Metanephros (tissue), 1 donor: ENCODE results near the gene IGFBP3. TPM values are rescaled to one million over a fixed set of nuclear protein-coding genes. Genes with fewer than 3 reads are reported as not detected.

ENCODE experiments used
- total RNA-seq: library from RNA; depleted of rRNA; stranded (reverse); fragments of >200 nt; gene quantifications from one replicate; pipeline ENCODE4 v1.2.3, GENCODE V29; 2014

The IGFBP3 gene
- total RNA-seq: 196 TPM

DNA sequence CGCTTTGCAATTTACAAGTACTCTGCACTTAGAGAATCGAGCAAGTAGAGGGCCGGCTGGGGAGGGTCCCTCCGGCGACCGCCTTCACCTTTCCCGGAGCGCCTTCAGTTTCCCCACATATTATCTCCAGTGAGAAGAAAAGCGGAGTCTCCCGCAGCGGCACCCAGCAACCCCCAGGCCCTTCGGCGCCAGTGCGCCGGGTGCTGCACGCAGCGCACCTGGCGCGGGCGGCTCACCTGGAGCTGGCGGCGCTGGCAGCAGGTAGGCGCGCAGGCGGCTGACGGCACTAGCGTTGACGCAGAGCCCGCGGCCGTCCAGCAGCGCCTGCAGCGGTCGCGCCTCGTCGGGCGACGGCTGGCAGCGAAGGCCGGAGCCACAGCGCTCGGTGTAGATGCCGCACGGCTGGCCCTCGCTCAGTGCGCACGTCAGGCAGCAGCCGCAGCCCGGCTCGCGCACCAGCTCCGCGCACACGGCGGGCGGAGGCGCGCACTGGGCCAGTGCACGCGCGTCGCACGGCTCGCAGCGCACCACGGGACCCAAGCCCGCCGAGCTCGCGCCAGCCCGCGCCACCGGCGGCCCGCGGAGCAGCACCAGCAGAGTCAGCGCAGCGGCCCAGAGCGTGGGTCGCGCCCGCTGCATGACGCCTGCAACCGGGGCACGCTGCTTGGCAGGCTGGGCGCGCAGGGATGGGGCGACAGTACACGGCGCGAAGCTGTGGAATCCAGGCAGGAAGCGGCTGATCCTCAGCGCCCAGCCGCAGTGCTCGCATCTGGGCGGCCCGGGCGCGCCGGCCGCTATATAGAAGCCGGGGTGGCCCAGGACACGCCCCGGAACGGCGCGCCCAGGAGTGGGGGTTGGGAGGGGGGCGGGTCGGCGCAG lies at the start of gene IGFBP3:
IGFBP3 (minus strand) TSS at position 771 of the 879 bp plus-strand sequence; CDS start at position 639, 132 bp downstream.

DNA sequence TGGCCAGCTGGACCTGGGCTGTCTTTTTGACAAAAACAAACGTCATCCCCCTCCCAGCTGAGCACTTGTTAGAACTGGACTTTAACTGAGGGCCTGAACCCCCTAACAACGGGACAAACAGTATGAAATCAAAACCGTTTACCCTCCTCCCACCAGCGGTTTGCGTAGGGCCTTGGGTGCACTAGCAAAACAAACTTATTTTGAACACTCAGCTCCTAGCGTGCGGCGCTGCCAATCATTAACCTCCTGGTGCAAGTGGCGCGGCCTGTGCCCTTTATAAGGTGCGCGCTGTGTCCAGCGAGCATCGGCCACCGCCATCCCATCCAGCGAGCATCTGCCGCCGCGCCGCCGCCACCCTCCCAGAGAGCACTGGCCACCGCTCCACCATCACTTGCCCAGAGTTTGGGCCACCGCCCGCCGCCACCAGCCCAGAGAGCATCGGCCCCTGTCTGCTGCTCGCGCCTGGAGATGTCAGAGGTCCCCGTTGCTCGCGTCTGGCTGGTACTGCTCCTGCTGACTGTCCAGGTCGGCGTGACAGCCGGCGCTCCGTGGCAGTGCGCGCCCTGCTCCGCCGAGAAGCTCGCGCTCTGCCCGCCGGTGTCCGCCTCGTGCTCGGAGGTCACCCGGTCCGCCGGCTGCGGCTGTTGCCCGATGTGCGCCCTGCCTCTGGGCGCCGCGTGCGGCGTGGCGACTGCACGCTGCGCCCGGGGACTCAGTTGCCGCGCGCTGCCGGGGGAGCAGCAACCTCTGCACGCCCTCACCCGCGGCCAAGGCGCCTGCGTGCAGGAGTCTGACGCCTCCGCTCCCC lies 32.7 kb downstream of the IGFBP3 start, which contains the start of gene IGFBP1:
IGFBP1 (plus strand) TSS at position 304 of the 808 bp plus-strand sequence; CDS start at position 469, 165 bp downstream.

DNA sequence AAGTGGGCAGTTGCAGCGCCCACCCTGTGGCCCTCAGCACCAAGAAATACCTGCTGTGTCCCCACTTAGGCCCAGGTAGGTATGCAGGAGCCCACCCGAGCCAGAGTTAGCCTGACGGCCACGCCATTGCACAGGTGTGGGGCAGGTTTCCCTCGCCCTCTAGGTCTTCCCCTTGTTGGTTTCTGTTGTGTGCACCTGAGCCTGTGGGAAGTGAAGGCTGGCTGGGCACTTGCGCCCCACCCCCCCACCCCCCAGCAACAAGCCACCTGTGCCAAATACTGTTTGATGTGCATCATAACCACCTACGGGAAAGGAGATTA lies 48.1 kb downstream of the IGFBP3 start, which contains the start of gene CCDC201:
CCDC201 (minus strand) TSS at position 48 of the 320 bp plus-strand sequence. CDS start 75 bp downstream, outside the sequence.

Other genes with a start within 250 kb of the IGFBP3 start
- not detected for gene CCDC201, start 48.2 kb downstream of the IGFBP3 start, total RNA-seq
- 0.82 TPM for gene IGFBP1, start 32.8 kb downstream of the IGFBP3 start, total RNA-seq